GM12878 (cell line): Measurements from ENCODE around the gene SNRNP200. TPM values are rescaled to one million over a fixed set of nuclear protein-coding genes. Genes with fewer than 3 reads are reported as not detected.

Experiments
- ATAC-seq: fragments of 200-7000 bp; cut with Tn5 transposase; 3 replicates; pipeline ENCODE4 v1.9.1; 2020; ENCODE audit warnings: mild to moderate bottlenecking, moderate library complexity
- BruUV-seq: library from RNA; stranded (reverse); fragments of 400-500 nt; replicated peaks from 2 replicates; lab custom pipeline; 2021; lab: Mats Ljungman, UMichigan
- CTCF ChIA-PET: fragments of 300-600 bp; sonication (Branson Sonifier 250); formaldehyde crosslinking; extraction: SDS; loops from one replicate; lab custom pipeline; 2021; ENCODE audit warnings: inconsistent platforms; lab: Yijun Ruan, JAX
- POLR2A ChIA-PET: fragments of 350-600 bp; formaldehyde crosslinking; extraction: SDS; loops from one replicate; lab custom pipeline; 2021; ENCODE audit warnings: inconsistent platforms; lab: Charles Lee
- RAD21 ChIA-PET: fragments of 300-600 bp; sonication (Branson Sonifier 250); formaldehyde crosslinking; loops from one replicate; lab custom pipeline; 2023; ENCODE audit warnings: antibody characterized with exemption; ENCODE audit not compliant: unreplicated experiment; lab: Charles Lee
- SMC1A ChIA-PET: fragments of 300-600 bp; sonication (Branson Sonifier 250); formaldehyde crosslinking; loops from one replicate; lab custom pipeline; 2023; ENCODE audit not compliant: unreplicated experiment, uncharacterized antibody; lab: Charles Lee
- DNase-seq: peaks from one replicate; pipeline ENCODE4 v3.0.0-alpha.2; 2011; ENCODE audit warnings: low read depth, low spot score
- FAIRE-seq: peaks from 3 replicates; lab custom pipeline; 2011; peaks lifted over from hg19 to GRCh38; lab: Jason Lieb, UNC
- H2AFZ ChIP-seq: 2 replicates; pipeline ENCODE4 v1.6.0; 2011; ENCODE audit warnings: low read depth, low read length, control low read depth; ENCODE audit not compliant: control insufficient read depth
- H3K27ac ChIP-seq: 2 replicates; pipeline ENCODE4 v1.5.1; 2011; ENCODE audit warnings: control low read depth; ENCODE audit not compliant: control insufficient read depth, insufficient read depth
- H3K27me3 ChIP-seq, 2 experiments: replicated peaks in 1 of 2; 2 replicates each; pipeline versions ENCODE4 v1.6.0 to v1.6.1; 2011; ENCODE audit warnings: low read length in 1 of 2; ENCODE audit not compliant: control insufficient read depth in 2 of 2, insufficient read depth in 2 of 2
- H3K36me3 ChIP-seq, 2 experiments: 2 replicates each; pipeline ENCODE4 v1.5.1; 2011; ENCODE audit warnings: low read length in 1 of 2; ENCODE audit not compliant: control insufficient read depth in 2 of 2, insufficient read depth in 2 of 2
- H3K4me1 ChIP-seq: 2 replicates; pipeline ENCODE4 v1.6.1; 2011; ENCODE audit warnings: mild to moderate bottlenecking, low read length, moderate library complexity, mixed read lengths; ENCODE audit not compliant: control insufficient read depth, insufficient read depth
- H3K4me2 ChIP-seq: 2 replicates; pipeline ENCODE4 v1.6.0; 2011; ENCODE audit warnings: control low read depth; ENCODE audit not compliant: control insufficient read depth, insufficient read depth
- H3K4me3 ChIP-seq: fragments of 200-600 bp; sonication (generic); 2 replicates; pipeline ENCODE4 v1.5.1; 2016
- H3K79me2 ChIP-seq: 2 replicates; pipeline ENCODE4 v1.6.0; 2011; ENCODE audit warnings: low read length; ENCODE audit not compliant: control insufficient read depth, insufficient read depth
- H3K9ac ChIP-seq: 2 replicates; pipeline ENCODE4 v1.8.0; 2011; ENCODE audit warnings: low read length, control low read depth, mixed read lengths; ENCODE audit not compliant: control insufficient read depth, insufficient read depth
- H3K9me3 ChIP-seq: replicated peaks from 3 replicates; pipeline ENCODE4 v1.5.1; 2011; ENCODE audit warnings: mild to moderate bottlenecking, low read length; ENCODE audit not compliant: control insufficient read depth, insufficient read depth
- H4K20me1 ChIP-seq: 2 replicates; pipeline ENCODE4 v1.6.0; 2011; ENCODE audit not compliant: control insufficient read depth, insufficient read depth
- BCLAF1 ChIP-seq: fragments of 450-650 bp; IDR thresholded peaks from 2 replicates; pipeline ENCODE4 v1.6.1; 2017; ENCODE audit warnings: antibody characterized with exemption, mild to moderate bottlenecking, moderate library complexity
- CBX5 ChIP-seq: sonication (generic); IDR thresholded peaks from 2 replicates; pipeline ENCODE4 v1.6.1; 2016; ENCODE audit warnings: low read depth, moderate library complexity, mild to moderate bottlenecking, inconsistent platforms
- E2F4 ChIP-seq: IDR thresholded peaks from 2 replicates; pipeline ENCODE4 v1.6.1; 2012; ENCODE audit warnings: low read depth, low read length, improper control_type of control experiment
- HDGF ChIP-seq: fragments of 450-650 bp; IDR thresholded peaks from 2 replicates; pipeline ENCODE4 v1.6.1; 2016; ENCODE audit warnings: antibody characterized with exemption
- SIN3A ChIP-seq: IDR thresholded peaks from 2 replicates; pipeline ENCODE4 v1.6.1; 2012; ENCODE audit warnings: low read depth, low read length, improper control_type of control experiment
- ZNF274 ChIP-seq: IDR thresholded peaks from one replicate; pipeline ENCODE4 v1.8.0; 2011; ENCODE audit not compliant: insufficient read length, insufficient read depth
- WGBS: methylation state at CpG from one replicate; pipeline ENCODE4 v1.1.6; 2016; ENCODE audit warnings: low lambda C conversion rate; ENCODE audit not compliant: insufficient replicate concordance, insufficient coverage; ENCODE audit errors: missing lambda C conversion rate; 5-methylcytosine and 5-hydroxymethylcytosine counted together
- in situ Hi-C: fragments of 300-500 bp; cut with MboI; formaldehyde crosslinking; loops from 9 replicates; pipeline ENCODE4 v1.14.3; 2018; ENCODE audit warnings: mixed read lengths
- intact Hi-C: fragments of 100-400 bp; cut with micrococcal nuclease; formaldehyde crosslinking; loops from one replicate; pipeline ENCODE4 v1.14.2; 2022; ENCODE audit not compliant: unreplicated experiment
- polyA plus RNA-seq, 11 experiments: library from polyadenylated mRNA; depleted of rRNA in 4 of 11; unstranded in 6 of 11; stranded (reverse) in 5 of 11; fragments of >200 nt; fragmentation: Nextera tagmentation in 4 of 11; fragmentation: Illumina TruSeq in 1 of 11; extraction: Ambion mirVana in 4 of 11; extraction: Trizol in 1 of 11; gene quantifications; 1 replicate in 1 of 11; 2 replicates in 10 of 11; pipeline versions ENCODE4 v1.2.1 to v1.2.3, GENCODE V29; 2011 to 2016; ENCODE audit warnings: inconsistent platforms in 2 of 11, missing spikeins in 2 of 11, low read depth in 1 of 11
- total RNA-seq, 4 experiments: library from RNA; depleted of rRNA in 3 of 4; stranded (reverse); fragments of >200 nt in 3 of 4; fragmentation: Illumina TruSeq in 1 of 4; extraction: Trizol in 1 of 4; gene quantifications; 2 replicates each; pipeline versions ENCODE4 v1.2.1 to v1.2.3, GENCODE V29; 2013 to 2021

Gene SNRNP200
- total and polyA plus RNA-seq, 10 of the 15 experiments (the other 5 are each of a cell fraction or from before 2014, with no cell fraction given): 59.2 to 176 (median 106) TPM

- Histone ChIP-seq H3K36me3 (no peaks in the 10 kb centered on the region), H3K4me2 (no peak overlapping the region), H3K27me3 (no peaks in the 10 kb centered on the region), H3K4me1 (peaks cover 34% of the 10 kb centered on the region), H3K79me2 (no peaks in the 10 kb centered on the region), H3K9me3 (no peaks in the 10 kb centered on the region), H3K4me3 (no peak overlapping the region)
- WGBS: 64% methylated on average over 3 of the region's 3 CpGs
- FAIRE-seq (no peak), DNase-seq (no peak)
- TF ChIP-seq BCLAF1 (no peak), ZNF274 (no peak), HDGF (no peak), SIN3A (no peak), E2F4 (no peak), CBX5 (no peak)
- TF ChIP-seq, all 136 proteins: peak for 0
- Histone ChIP-seq H2AFZ (no peak overlapping the region), H3K27ac (no peak overlapping the region), H4K20me1 (no peaks in the 10 kb centered on the region), H3K9ac (no peak overlapping the region)
- ATAC-seq: no peak
- ChIA-PET SMC1A (interaction anchor here (1.1 to 2.0 kb wide), 4 partner anchors 12 to 100 kb away, joined by 3 to 5 read pairs (median 4); partner anchors contain the start of gene STARD7), CTCF (interaction anchor here (0.5 to 2.5 kb wide), 4 partner anchors 12 to 170 kb away, joined by 3 to 11 read pairs (median 4); no protein-coding TSS in a partner anchor), RAD21 (no interaction called here), POLR2A (interaction anchor here (1.1 kb wide), 1 partner anchor 11 kb away, joined by 3 read pairs; no protein-coding TSS in a partner anchor)
- intact Hi-C loops (no loop called here), in situ Hi-C loops (no loop called here)
- BruUV-seq: no TSS peak
These were observed 66.3 kb downstream of the SNRNP200 start for GRCh38 chr2:96239091-96239490.
